HG02623 (cell line): ENCODE measurements around the gene PODXL2.
"Not testable (repeated sequence)": the region's sequence is repeated elsewhere in the genome, so short reads cannot be mapped to it uniquely, and the experiment has no call there.

Experiments
- ATAC-seq: cut with Tn5 transposase; IDR thresholded peaks from one replicate; pipeline ENCODE4 v1.9.1; 2021; ENCODE audit warnings: moderate library complexity; ENCODE audit not compliant: unreplicated experiment

Gene PODXL2

DNA sequence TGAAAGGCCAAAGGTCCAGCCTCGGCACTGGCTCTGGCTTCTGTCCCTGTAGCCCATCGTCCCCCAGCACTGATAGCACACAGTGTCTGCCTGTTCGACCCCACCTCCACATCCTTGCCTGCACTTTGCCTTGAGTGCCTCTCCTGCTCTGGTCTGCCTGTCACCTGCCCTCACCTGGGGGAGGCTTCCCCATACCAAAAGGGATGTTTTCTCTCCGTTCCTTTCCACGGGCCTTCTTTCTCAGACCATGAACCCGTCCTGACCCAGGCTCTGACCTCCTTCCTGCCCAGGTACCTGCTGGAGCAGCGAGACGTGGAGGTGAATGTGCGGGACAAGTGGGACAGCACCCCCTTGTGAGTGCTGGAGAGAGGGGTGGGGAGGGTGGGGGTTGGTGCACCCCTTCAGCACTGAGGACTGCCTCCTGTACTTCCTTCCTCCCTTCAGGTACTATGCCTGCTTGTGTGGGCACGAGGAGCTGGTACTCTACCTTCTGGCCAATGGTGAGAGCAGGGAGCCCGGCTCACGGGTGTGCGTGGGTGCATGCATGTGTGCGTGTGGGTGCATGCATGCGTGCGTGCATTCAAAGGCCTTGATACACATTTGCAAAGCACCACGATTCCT lies 45.2 kb downstream of the PODXL2 start:
- no peak for ATAC-seq

DNA sequence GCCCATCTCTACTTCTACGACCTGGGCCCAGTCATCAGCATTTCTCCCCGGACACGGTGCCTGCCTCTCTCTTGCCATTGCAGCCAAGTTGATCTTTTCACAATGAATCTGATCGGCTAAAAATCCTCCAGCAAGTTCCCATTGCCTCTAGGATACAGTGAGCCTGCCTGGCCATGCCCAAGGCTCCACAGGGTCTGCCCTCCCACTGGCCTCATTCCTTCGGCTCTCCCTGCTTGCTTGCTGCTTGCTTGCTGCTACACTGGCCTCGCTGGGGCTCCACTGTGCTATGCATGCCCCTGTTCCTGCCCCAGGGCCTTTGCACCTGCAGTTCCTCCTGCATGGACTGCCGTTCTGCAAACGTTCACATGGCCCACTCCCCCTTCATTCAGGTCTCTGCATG lies 45.8 kb downstream of the PODXL2 start:
- no peak for ATAC-seq

DNA sequence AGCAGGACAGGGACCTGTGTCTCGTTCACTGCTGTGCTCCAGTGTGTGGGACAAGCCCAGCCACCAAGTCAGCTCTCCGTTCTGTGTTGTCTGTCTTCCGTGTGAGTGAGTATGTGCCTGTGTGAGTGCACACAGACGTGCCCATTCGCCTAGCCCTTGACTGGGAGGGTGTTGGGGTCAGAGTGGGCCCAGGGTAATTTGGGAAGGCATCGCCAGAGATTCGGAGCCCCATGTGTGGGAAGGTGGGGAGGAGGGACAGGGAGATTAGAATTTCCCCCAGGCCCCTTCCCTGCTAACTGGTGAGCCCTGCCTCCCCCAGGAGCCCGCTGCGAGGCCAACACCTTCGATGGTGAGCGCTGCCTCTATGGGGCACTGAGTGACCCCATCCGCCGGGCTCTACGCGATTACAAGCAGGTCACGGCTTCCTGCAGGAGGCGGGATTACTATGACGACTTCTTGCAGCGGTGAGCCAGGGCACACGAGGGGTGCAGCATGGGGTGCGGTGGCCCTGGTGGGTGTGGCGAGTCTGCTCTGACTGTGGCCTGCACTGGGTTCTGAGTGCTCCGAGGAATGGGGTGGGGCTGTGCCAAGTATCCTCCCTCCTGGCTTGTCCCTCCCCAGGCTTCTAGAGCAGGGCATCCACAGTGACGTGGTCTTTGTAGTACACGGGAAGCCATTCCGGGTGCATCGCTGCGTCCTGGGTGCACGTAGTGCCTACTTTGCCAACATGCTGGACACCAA lies 46.8 kb downstream of the PODXL2 start:
- no peak for ATAC-seq

DNA sequence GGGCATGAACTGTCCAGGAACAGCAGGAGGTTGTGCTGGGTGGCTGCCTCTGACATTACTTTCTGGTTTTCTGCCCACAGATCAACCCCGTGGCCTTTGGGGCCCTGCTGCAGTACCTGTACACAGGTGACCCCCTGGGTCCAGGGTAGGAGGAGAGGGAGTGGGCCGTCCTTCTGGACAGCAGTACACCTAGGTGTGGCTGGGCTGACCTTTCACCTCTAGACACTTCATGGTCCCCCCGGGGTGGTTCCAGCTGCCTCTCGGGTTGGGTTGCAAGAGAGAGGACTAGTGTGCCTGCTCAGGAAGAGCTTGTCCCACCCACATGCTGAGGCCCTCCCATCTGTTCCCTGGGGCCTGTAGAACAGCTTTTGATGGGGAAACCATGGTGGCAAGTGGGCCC lies 47.5 kb downstream of the PODXL2 start:
- no peak for ATAC-seq

DNA sequence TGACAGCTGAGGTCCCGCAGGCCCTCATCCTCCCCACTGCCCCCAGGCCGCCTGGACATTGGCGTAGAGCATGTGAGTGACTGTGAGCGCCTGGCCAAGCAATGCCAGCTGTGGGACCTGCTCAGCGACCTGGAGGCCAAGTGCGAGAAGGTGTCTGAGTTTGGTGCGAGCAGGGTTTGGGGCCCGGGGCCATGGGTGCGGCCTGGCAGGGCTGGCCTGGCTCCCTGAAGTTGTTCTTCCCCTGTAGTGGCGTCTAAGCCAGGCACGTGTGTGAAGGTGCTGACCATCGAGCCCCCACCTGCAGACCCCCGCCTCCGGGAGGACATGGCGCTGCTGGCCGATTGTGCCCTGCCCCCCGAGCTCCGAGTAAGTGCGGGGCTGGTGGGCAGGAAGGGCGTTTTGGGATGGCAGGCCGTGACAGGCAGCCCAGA lies 48.0 kb downstream of the PODXL2 start:
- no peak for ATAC-seq

DNA sequence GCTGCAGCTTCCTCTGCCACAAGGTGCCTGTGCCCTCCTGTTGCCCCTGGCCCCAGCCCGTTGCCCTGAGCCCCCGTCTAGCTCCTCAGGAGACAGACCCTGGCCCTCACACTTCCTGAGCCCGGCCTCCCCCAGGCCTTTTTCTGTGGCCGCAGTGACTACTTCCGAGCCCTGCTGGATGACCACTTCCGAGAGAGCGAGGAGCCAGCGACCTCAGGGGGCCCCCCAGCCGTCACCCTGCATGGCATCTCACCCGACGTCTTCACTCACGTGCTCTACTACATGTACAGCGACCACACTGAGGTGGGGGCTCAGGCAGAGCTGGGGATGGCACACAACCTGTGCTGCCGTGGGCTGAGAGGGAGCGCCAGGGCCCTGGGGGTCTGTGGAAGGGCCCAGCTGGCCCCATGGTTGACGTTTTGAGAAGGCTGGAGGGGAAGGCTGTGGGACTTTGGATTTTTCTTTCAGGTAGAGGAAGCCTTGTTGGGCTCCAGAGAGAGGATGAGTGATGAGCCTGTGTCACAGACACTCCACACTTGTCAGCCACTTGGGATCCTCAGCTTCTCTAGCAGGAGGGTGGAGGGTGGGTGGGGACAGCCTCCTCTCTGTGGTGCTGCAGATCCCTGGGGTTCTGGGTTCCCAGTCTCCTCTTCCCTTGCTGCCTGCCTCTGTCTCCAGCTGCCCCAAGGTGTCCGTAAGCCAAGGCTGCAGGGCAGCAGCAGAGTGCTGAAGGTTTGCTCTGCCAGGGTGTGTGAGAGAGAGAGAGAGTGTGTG lies 48.7 kb downstream of the PODXL2 start:
- ATAC-seq = no peak

DNA sequence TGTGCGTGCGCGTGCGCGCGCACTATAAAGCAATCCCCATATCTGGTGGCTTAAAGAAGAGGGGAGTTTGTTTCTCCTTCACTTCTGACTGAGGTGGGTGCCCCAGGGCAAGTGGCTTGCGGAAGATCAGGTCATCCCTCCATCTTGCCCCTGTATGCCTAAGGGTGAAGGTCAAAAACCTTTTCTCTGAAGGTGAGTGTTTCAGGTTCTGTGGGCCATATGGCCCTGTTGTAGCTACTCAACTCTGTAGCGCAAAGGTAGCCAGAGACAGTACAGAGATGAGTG lies 49.3 kb downstream of the PODXL2 start:
- ATAC-seq = no peak

DNA sequence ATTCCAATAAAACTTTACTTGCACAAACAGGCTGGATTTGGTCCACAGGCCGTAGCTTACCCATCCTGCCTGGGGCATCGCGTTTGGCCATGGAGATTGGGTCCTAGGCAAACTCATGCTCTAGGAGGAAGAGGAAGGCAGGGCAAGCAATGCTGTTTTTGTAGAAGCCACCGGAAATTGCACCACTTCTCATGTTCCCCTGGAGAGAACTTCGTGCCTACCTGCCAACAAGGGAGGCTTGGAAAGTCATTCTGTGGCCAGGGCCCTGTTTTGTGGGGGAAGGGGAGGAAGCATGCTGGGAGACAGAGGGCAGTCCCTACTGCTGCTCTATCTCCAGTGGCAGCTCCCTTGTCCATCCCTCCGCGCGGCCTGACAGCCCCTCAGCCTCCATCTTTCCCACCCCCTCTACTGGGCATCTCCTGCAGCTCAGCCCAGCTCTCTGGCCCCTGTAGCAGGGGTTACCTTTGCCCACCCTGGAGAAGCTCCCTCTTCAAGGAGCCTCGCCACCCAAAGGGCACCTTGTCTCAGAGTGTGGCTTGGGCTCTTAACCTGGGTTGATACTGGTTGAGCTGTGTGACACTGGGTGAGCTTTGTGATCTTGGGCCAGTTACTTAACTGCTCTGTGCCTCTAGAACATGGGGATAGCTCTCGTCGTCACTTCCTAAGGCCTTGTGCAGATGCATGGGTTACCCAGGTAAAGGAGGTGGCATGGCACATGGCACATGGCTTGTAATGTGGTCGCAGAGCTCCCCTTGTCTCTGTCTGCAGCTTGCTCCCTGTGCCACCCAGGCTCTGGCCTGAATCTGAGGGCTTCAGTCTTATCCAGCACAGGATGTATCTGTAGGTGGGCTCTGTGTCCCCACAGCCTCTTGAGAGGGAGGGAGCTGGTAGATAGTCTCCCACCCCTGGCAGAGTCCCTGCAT lies 49.9 kb downstream of the PODXL2 start:
- ATAC-seq = no peak

DNA sequence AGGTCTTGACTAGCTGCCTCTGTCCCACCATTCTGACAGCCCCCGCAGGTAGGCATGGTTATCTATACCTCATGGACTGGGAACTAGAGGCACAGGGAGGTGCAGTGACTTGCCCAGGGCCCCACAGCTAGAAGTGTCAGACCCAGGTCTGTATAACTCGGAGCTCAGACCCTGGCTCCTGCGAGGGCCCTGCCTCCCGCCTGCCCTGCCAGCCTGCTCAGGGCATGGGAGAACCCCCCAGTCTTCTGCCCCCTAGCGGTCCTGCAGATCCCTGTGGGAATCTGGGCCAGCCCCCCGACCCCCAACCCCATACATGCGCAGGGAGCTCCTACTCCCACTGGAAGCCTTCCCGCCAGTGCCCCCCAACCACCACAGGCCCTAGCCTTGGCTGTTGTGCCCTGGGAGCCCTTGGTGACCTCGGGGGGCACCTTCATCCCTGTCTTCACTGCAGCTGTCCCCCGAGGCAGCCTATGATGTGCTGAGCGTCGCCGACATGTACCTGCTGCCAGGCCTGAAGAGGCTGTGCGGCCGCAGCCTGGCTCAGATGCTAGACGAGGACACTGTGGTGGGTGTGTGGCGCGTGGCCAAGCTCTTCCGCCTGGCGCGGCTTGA lies 50.7 kb downstream of the PODXL2 start:
- ATAC-seq = no peak

DNA sequence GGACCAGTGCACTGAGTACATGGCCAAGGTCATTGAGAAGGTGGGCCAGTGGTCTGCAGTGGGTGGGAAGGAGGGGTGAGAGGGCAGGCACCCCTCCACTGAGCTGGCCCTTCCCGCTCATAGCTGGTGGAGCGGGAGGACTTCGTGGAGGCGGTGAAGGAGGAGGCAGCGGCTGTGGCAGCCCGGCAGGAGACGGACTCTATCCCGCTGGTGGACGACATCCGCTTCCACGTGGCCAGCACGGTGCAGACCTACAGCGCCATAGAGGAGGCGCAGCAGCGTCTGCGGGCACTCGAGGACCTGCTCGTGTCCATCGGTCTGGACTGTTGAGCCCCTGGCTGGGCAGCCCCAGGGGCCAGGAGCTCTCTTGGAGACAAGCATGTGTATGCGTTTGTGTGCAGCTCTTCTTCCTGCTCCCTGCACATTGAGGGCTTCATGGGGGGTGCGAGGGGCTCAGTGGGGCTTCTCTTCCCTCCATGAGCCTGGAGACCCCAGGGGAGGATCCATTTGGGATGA lies 51.2 kb downstream of the PODXL2 start:
- no peak for ATAC-seq

DNA sequence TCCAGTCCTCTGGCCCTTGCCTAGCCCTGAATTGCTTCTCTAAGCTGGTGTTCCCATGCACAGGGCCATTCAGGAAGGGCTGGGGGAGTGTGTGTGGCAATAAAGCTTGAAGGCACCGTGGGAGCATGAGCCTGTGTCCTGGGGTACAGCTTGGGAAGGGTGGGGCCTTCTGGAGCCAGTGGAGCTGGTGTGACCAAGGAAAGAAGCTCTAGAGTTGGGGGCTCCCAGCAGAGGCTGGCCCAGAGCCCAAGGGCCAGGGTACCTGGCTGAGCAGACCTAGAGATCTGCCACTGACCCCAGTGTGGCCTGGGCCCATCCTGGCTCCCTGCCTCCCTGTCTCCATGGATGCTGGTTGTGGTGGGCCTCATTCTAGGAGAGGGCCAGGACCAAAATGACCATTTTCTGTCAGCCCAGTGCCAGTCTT lies 51.8 kb downstream of the PODXL2 start:
- ATAC-seq = no peak

DNA sequence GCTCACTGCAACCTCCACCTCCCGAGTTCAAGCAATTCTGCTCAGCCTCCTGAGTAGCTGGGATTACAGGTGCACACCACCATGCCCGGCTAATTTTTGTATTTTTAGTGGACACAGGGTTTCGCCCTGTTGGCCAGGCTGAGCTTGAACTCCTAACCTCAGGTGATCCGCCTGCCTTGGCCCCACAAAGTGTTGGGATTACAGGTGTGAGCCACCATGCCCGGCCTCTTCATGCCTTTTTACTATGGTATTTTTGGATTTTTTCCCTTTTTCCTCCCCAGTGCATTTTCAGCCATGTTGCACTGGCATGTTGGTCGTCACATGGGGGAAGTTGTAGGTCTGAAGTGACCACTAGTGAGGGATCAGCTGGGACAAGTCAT lies 53.2 kb downstream of the PODXL2 start:
- not testable (repeated sequence) for ATAC-seq

DNA sequence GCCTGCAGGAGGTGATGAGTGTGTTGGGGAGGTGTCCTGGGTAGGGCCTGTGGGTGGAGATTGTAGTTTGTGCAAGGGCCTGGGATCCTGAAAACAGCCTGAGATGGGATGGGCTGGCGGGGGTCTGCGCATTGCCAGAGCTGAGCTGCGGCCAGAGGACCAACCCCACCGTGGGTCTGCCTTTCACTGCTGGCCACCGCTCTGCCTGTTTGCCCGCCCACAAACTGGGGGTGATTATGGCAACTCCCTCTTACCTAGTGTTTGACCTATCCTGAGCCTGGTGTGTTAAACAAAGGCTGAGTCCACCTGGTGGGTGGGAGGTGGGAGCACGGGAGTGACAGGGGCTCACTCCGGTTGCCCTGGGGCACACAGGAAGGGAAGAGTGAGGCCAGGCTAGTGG lies 53.6 kb downstream of the PODXL2 start:
- ATAC-seq = no peak

DNA sequence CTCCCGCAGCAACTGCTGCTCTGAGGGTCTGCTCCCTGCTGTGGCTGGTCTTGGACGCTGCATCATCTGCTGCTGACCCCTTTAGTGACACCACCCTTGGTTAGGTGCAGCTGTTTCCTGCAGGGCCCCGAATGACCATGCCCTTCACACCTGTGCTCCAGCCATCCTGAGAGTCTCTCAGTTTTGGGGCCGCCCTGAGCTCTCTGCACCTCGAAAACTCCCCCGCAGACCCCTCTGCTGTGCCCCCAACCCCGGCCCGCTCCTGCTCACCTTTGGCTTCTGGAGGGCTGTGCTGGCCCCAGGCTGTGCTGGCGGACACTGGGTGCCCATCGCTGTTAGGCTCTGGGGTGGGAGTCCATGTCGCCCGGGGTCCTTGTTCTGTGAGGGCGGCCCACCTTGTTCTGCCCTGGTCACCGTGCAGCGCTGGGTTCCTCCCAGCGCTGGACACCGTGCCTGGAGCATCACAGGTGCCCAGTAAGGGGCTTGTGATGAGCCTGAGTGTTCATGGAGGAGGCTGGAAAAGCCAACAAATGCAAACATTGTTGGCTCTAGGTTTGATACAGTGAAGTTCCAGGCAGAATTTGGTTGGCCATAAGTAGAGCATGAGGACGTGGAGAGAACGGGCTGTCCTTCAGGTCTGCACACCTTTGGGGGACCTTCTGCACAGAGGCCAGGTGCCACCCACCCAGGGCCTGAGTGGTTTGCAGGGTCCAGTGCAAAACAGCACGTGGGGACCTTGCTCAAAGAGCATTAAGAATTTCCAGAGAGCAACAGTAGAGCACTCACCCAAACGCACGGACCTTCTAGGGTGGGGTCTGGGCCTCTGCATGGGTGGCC lies 56.1 kb downstream of the PODXL2 start:
- no peak for ATAC-seq

DNA sequence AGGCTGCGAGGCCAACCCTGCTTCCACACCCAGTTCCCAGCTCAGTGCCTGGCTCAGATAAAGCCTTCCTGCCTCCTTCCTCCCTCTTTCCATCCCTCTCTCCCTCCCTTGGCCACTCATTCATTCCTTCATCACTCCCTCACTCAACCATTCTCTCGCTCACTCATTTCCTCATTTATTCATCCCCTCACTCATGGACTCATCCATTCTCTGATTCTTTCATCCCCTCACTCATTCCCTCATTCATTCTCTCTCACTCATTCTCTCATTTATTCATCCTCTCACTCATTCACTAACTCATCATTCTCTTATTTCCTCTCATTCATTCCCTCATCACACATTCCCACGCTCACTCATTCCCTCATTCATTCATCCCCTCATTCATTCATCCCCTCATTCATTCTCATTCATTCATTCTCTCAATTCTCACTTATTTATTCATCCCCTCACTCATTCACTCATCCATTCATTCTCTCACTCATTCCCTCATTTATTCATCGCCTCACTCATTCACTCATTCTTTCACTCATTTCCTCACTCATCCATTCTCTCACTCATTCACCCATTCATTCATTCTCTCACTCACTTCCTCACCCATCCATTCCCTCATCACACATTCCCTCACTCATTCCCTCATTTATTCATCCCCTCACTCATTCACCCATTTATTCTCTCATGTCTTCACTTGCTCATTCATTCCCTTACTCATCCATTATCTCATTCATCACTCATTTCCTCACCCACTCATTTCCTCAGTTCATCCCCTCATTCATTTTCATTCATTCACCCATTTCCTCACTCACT lies 56.9 kb downstream of the PODXL2 start:
- ATAC-seq = no peak

DNA sequence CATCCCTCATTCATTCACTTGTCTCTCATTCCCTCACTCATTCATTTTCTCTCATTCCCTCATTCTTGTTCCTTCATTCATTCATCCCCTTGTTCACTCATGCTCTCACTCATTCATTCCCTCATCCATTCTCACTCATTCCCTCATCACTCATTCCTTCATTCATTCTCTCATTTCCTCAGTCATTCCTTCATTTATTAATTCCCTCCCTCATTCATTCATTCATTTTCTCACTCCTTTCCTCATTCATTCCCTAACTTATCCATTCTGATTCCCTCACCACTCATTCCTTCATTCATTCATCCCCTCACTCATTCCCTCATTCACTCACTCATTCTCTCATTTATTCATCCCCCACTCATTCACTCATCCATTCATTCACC lies 57.5 kb downstream of the PODXL2 start:
- no peak for ATAC-seq

DNA sequence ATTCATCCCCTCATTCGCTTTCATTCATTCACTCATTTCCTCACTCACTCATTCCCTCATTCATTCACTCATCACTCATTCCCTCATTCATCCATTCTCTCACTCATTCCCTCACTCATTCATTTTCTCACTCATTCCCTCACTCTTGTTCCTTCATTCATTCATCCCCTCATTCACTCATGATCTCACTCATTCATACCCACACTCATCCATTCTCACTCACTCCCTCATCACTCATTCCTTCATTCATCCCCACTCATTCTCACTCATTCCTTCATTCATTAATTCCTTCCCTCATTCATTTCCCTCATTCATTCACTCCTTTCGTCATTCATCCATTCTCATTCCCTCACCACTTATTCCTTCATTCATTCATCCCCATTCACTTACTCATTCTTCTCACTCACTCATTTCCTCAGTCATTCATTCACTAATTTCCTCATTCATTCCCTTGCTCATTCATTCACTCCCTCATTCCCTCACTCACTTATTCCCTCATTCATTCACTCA lies 58.3 kb downstream of the PODXL2 start:
- ATAC-seq = no peak

DNA sequence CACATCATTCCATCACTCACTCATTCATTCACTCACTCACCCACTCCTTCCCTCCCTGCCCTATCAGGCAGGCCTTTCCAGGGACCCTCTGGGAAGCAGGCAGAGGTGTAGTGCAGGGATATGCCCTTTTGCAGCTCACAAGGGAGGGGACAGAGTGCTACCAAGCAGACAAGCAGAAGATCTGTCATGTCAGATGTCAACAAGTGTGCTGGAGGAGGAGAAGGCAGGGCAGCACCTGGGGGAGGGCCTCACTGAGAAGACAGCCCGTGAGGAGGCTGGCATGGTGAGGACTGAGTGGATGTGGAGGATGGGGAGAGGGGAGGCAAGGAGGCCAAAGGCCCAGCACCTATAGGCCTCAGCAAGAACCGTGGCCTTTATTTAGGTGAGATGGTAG lies 59.0 kb downstream of the PODXL2 start:
- ATAC-seq = no peak
